Measurements from ENCODE around the gene KATNB1.
"Not testable (repeated sequence)": the region's sequence is repeated elsewhere in the genome, so short reads cannot be mapped to it uniquely, and the experiment has no call there.

KATNB1 gene

GRCh38 chr16:57779836-57780235 is 44.3 kb downstream of the KATNB1 start:
- FAIRE-seq: not testable (repeated sequence)

- FAIRE-seq: no peak
These were observed 45.8 kb downstream of the KATNB1 start for GRCh38 chr16:57781349-57781740.

- FAIRE-seq: no peak
These were observed 46.4 kb downstream of the KATNB1 start for GRCh38 chr16:57781741-57782606.

- FAIRE-seq: not testable (repeated sequence)
These were observed 47.1 kb downstream of the KATNB1 start for GRCh38 chr16:57782607-57783055.

- no peak for FAIRE-seq
These were observed 47.5 kb downstream of the KATNB1 start for GRCh38 chr16:57783116-57783515.

- no peak for FAIRE-seq
These were observed 48.3 kb downstream of the KATNB1 start for GRCh38 chr16:57783883-57784282.

- FAIRE-seq: no peak
These were observed 48.8 kb downstream of the KATNB1 start for GRCh38 chr16:57784334-57784733.

- FAIRE-seq: no peak
These were observed 49.8 kb downstream of the KATNB1 start for GRCh38 chr16:57785385-57785784.

- no peak for FAIRE-seq
These were observed 50.4 kb downstream of the KATNB1 start for GRCh38 chr16:57785924-57786323.

GRCh38 chr16:57786632-57787518 is 51.3 kb downstream of the KATNB1 start:
- FAIRE-seq: no peak

- no peak for FAIRE-seq
These were observed 51.9 kb downstream of the KATNB1 start for GRCh38 chr16:57787519-57787905.

GRCh38 chr16:57788252-57788841 is 52.8 kb downstream of the KATNB1 start:
- no peak for FAIRE-seq

GRCh38 chr16:57788951-57789350 is 53.4 kb downstream of the KATNB1 start:
- no peak for FAIRE-seq

- FAIRE-seq: no peak
These were observed 55.8 kb downstream of the KATNB1 start for GRCh38 chr16:57791195-57791892.

GRCh38 chr16:57791893-57792461 is 56.4 kb downstream of the KATNB1 start:
- FAIRE-seq: no peak

GRCh38 chr16:57794849-57795430 is 59.4 kb downstream of the KATNB1 start:
- no peak for FAIRE-seq

- FAIRE-seq: peak; percentile 49
These were observed 59.9 kb downstream of the KATNB1 start for GRCh38 chr16:57795431-57795878.

- FAIRE-seq: not testable (repeated sequence)
These were observed 60.4 kb downstream of the KATNB1 start for GRCh38 chr16:57796014-57796413.

- FAIRE-seq: no peak
These were observed 61.6 kb downstream of the KATNB1 start for GRCh38 chr16:57797216-57797525.

- no peak for FAIRE-seq
These were observed 62.1 kb downstream of the KATNB1 start for GRCh38 chr16:57797526-57798266.

- FAIRE-seq: no peak
These were observed 62.8 kb downstream of the KATNB1 start for GRCh38 chr16:57798267-57798810.

All from G401.6 (cell line).